HCT116 (cell line): ENCODE results near the gene ARHGAP21. TPM values are rescaled to one million over a fixed set of nuclear protein-coding genes. Genes with fewer than 3 reads are reported as not detected.

Source experiments
- ATAC-seq: fragments of 200-7000 bp; cut with Tn5 transposase; 2 replicates; pipeline ENCODE4 v1.9.1; 2020; ENCODE audit warnings: mild to moderate bottlenecking, moderate library complexity
- BruUV-seq: library from RNA; stranded (reverse); fragments of 400-500 nt; replicated peaks from 2 replicates; lab custom pipeline; 2021; lab: Mats Ljungman, UMichigan
- CTCF ChIA-PET: fragments of 300-600 bp; sonication (Branson Sonifier 250); formaldehyde crosslinking; loops from one replicate; lab custom pipeline; 2021; ENCODE audit warnings: antibody characterized with exemption; lab: Charles Lee
- POLR2A ChIA-PET: fragments of 300-600, 350-600 bp; sonication (Branson Sonifier 250); formaldehyde crosslinking; loops from one replicate; lab custom pipeline; 2021; ENCODE audit warnings: antibody characterized with exemption; lab: Charles Lee
- RAD21 ChIA-PET, 2 experiments: fragments of 300-600 bp; sonication (Branson Sonifier 250); formaldehyde crosslinking; loops; one replicate each; lab custom pipeline; 2023; ENCODE audit warnings: low total read pairs in 2 of 2; ENCODE audit not compliant: uncharacterized antibody in 2 of 2, unreplicated experiment in 2 of 2, low non-redundant PET in 1 of 2; lab: Charles Lee
- DNase-seq: peaks from one replicate; pipeline ENCODE4 v3.0.0-alpha.2; 2010; ENCODE audit warnings: low read depth, low spot score
- H2AFZ ChIP-seq: fragments of 200-600 bp; shearing (Covaris generic), sonication (generic); 2 replicates; pipeline ENCODE4 v1.6.1; 2017; ENCODE audit warnings: low read depth, mixed run types, mixed read lengths, antibody characterized with exemption, low read length; ENCODE audit not compliant: poor library complexity, severe bottlenecking
- H3K27ac ChIP-seq: 2 replicates; pipeline ENCODE4 v1.5.1; 2012; ENCODE audit warnings: low read depth, low read length
- H3K27me3 ChIP-seq: fragments of 200-600 bp; sonication (generic); 2 replicates; pipeline ENCODE4 v1.6.1; 2016; ENCODE audit warnings: mixed run types, low read length, mixed read lengths; ENCODE audit not compliant: insufficient read depth
- H3K36me3 ChIP-seq, 2 experiments: fragments of 200-500 bp in 1 of 2; fragments of 200-600 bp in 1 of 2; sonication (Bioruptor generic) in 1 of 2; sonication (generic) in 1 of 2; 2 replicates each; pipeline versions ENCODE4 v1.5.1 to v1.6.1; 2014 to 2016; ENCODE audit warnings: low read length in 2 of 2, inconsistent platforms in 1 of 2, mixed read lengths in 1 of 2, mixed run types in 1 of 2; ENCODE audit not compliant: insufficient read depth in 2 of 2, control insufficient read depth in 1 of 2
- H3K4me1 ChIP-seq, 2 experiments: fragments of 200-600 bp in 1 of 2; sonication (generic) in 1 of 2; 2 replicates each; pipeline versions ENCODE4 v1.5.1 to v1.6.1; 2012 to 2017; ENCODE audit warnings: low read length in 2 of 2, inconsistent platforms in 1 of 2, mild to moderate bottlenecking in 1 of 2, mixed read lengths in 1 of 2, mixed run types in 1 of 2, moderate library complexity in 1 of 2; ENCODE audit not compliant: insufficient read depth in 2 of 2, control insufficient read depth in 1 of 2
- H3K4me2 ChIP-seq: fragments of 200-600 bp; sonication (generic); 2 replicates; pipeline ENCODE4 v1.6.1; 2017; ENCODE audit warnings: mixed run types, low read length, mixed read lengths
- H3K4me3 ChIP-seq, 2 experiments: fragments of 200-600 bp in 1 of 2; sonication (generic) in 1 of 2; replicated peaks in 1 of 2; 2 replicates each; pipeline ENCODE4 v1.5.1; 2011 to 2016; ENCODE audit warnings: low read length in 2 of 2, control low read depth in 1 of 2, low read depth in 1 of 2, mild to moderate bottlenecking in 1 of 2, mixed read lengths in 1 of 2, mixed run types in 1 of 2
- H3K79me2 ChIP-seq: fragments of 200-600 bp; sonication (generic); 2 replicates; pipeline ENCODE4 v1.6.1; 2017; ENCODE audit warnings: mild to moderate bottlenecking, mixed run types, low read length, moderate library complexity, mixed read lengths; ENCODE audit not compliant: insufficient read depth
- H3K9ac ChIP-seq: fragments of 200-600 bp; sonication (generic); 2 replicates; pipeline ENCODE4 v1.6.1; 2016; ENCODE audit warnings: low read length, mixed read lengths
- H3K9me2 ChIP-seq: fragments of 200-600 bp; sonication (generic), shearing (Covaris generic); 2 replicates; pipeline ENCODE4 v1.6.1; 2017; ENCODE audit warnings: mixed run types, mild to moderate bottlenecking, moderate library complexity; ENCODE audit not compliant: insufficient read depth
- H3K9me3 ChIP-seq, 2 experiments: fragments of 200-500 bp in 1 of 2; fragments of 200-600 bp in 1 of 2; sonication (Bioruptor generic) in 1 of 2; sonication (generic) in 1 of 2; 2 replicates each; pipeline ENCODE4 v1.6.1; 2014 to 2017; ENCODE audit warnings: low read length in 2 of 2, mixed read lengths in 2 of 2, inconsistent platforms in 1 of 2, low read depth in 1 of 2, mild to moderate bottlenecking in 1 of 2, mixed run types in 1 of 2, moderate library complexity in 1 of 2; ENCODE audit not compliant: control insufficient read depth in 1 of 2, insufficient read depth in 1 of 2
- H4K20me1 ChIP-seq: fragments of 200-600 bp; sonication (generic), shearing (Covaris generic); 2 replicates; pipeline ENCODE4 v1.6.1; 2017; ENCODE audit warnings: mixed run types, mild to moderate bottlenecking, moderate library complexity; ENCODE audit not compliant: insufficient read depth
- ATF3 ChIP-seq: IDR thresholded peaks from 2 replicates; pipeline ENCODE4 v1.6.1; 2012
- EGR1 ChIP-seq: IDR thresholded peaks from 2 replicates; pipeline ENCODE4 v1.6.1; 2012; ENCODE audit warnings: low read depth
- EZH2 ChIP-seq: fragments of 200-600 bp; sonication (generic); IDR thresholded peaks from 2 replicates; pipeline ENCODE4 v1.6.1; 2017; ENCODE audit warnings: antibody characterized with exemption, mixed run types
- EZH2phosphoT487 ChIP-seq: fragments of 200-600 bp; IDR thresholded peaks from 2 replicates; pipeline ENCODE4 v1.6.1; 2018; ENCODE audit warnings: antibody characterized with exemption, borderline replicate concordance
- JUND ChIP-seq: IDR thresholded peaks from 2 replicates; pipeline ENCODE4 v1.6.1; 2012
- MAX ChIP-seq: IDR thresholded peaks from 2 replicates; pipeline ENCODE4 v1.6.1; 2012
- POLR2A ChIP-seq: IDR thresholded peaks from 2 replicates; pipeline ENCODE4 v1.7.0; 2011; ENCODE audit warnings: borderline replicate concordance; ENCODE audit not compliant: insufficient read depth, insufficient read length; ENCODE audit errors: extremely low read depth
- POLR2AphosphoS5 ChIP-seq: IDR thresholded peaks from 2 replicates; pipeline ENCODE4 v1.6.1; 2011; ENCODE audit warnings: mild to moderate bottlenecking, low read depth, low read length, moderate library complexity
- RAD21 ChIP-seq: IDR thresholded peaks from 2 replicates; pipeline ENCODE4 v1.6.1; 2012; ENCODE audit warnings: low read depth, mild to moderate bottlenecking
- SIN3A ChIP-seq: IDR thresholded peaks from 2 replicates; pipeline ENCODE4 v1.6.1; 2012; ENCODE audit warnings: low read depth
- SP1 ChIP-seq: IDR thresholded peaks from 2 replicates; pipeline ENCODE4 v1.6.1; 2012; ENCODE audit warnings: low read depth
- SRF ChIP-seq: IDR thresholded peaks from 2 replicates; pipeline ENCODE4 v1.6.1; 2012; ENCODE audit warnings: low read depth
- YY1 ChIP-seq: IDR thresholded peaks from 2 replicates; pipeline ENCODE4 v1.6.1; 2011; ENCODE audit warnings: low read length, low read depth, moderate library complexity, mild to moderate bottlenecking; ENCODE audit not compliant: insufficient replicate concordance; ENCODE audit errors: extremely low read depth
- ZBTB33 ChIP-seq: IDR thresholded peaks from 2 replicates; pipeline ENCODE4 v1.6.1; 2011; ENCODE audit warnings: mild to moderate bottlenecking, low read length, moderate library complexity; ENCODE audit not compliant: insufficient replicate concordance; ENCODE audit errors: extremely low read depth
- ZFX ChIP-seq: fragments of 450-650 bp; IDR thresholded peaks from 2 replicates; pipeline ENCODE4 v1.6.1; 2017
- ZNF274 ChIP-seq: fragments of 200-500 bp; sonication (Bioruptor generic); IDR thresholded peaks from 2 replicates; pipeline ENCODE4 v1.6.1; 2014; ENCODE audit warnings: mild to moderate bottlenecking, low read depth, low read length, inconsistent platforms
- intact Hi-C: fragments of 100-400 bp; cut with micrococcal nuclease; formaldehyde crosslinking; loops from 2 replicates; pipeline ENCODE4 v1.10.0; 2022
- total RNA-seq: library from RNA; stranded (reverse); gene quantifications from one replicate; pipeline ENCODE4 v1.2.1, GENCODE V29; 2021; ENCODE audit not compliant: unreplicated experiment

Gene ARHGAP21
- total RNA-seq, 1 experiment from 2014 or later: 47.7 TPM

GRCh38 chr10:24713086-24713485, 10.6 kb downstream of the ARHGAP21 start:
- Histone ChIP-seq H3K79me2 (peaks cover 92% of the 10 kb centered on the region), H3K4me2 (no peak overlapping the region), H3K4me3 (no peak overlapping the region), H2AFZ (no peak overlapping the region), H3K9me3 (no peaks in the 10 kb centered on the region), H4K20me1 (no peaks in the 10 kb centered on the region), H3K4me1 (peaks cover 11 to 13% of the 10 kb centered on the region in 2 experiments; a peak in 3 of 4 replicates), H3K9me2 (no peaks in the 10 kb centered on the region), H3K27me3 (no peaks in the 10 kb centered on the region), H3K36me3 (no peaks in the 10 kb centered on the region), H3K9ac (no peak overlapping the region), H3K27ac (no peak overlapping the region)
- no TSS peak for BruUV-seq
- TF ChIP-seq SIN3A: no peak
- DNase-seq (no peak), ATAC-seq (no peak)
- RAD21 ChIA-PET: no interaction called here
- intact Hi-C loops: no loop called here
- CTCF ChIA-PET: no interaction called here
- POLR2A ChIA-PET: no interaction called here

- DNase-seq: no peak
- H3K9ac ChIP-seq: no peak overlapping the region
- H3K79me2 ChIP-seq: peaks cover 91% of the 10 kb centered on the region
- H3K9me2 ChIP-seq: no peaks in the 10 kb centered on the region
- H3K36me3 ChIP-seq: no peaks in the 10 kb centered on the region
- no peak for TF ChIP-seq JUND
- TF ChIP-seq EZH2: no peak
- no peak for TF ChIP-seq POLR2AphosphoS5
- TF ChIP-seq SP1: no peak
- no peak for TF ChIP-seq YY1
- TF ChIP-seq ZFX: no peak
- no peak for TF ChIP-seq EGR1
- no peak for TF ChIP-seq MAX
- TF ChIP-seq SRF: no peak
- TF ChIP-seq ZNF274: no peak
- TF ChIP-seq EZH2phosphoT487: no peak
- TF ChIP-seq RAD21: no peak
- no peak for TF ChIP-seq ZBTB33
- TF ChIP-seq SIN3A: no peak
- TF ChIP-seq POLR2A: no peak
- no peak for TF ChIP-seq ATF3
- TF ChIP-seq, all 23 proteins: peak for 0
- intact Hi-C loops: no loop called here
- Histone ChIP-seq H3K27me3 (no peaks in the 10 kb centered on the region), H3K27ac (no peak overlapping the region), H4K20me1 (no peaks in the 10 kb centered on the region), H3K4me1 (peaks cover 15 to 17% of the 10 kb centered on the region in 2 experiments), H3K4me2 (no peak overlapping the region), H3K4me3 (no peak overlapping the region), H2AFZ (no peak overlapping the region), H3K9me3 (no peaks in the 10 kb centered on the region)
- RAD21 ChIA-PET: no interaction called here
- no TSS peak for BruUV-seq
- POLR2A ChIA-PET: no interaction called here
- ATAC-seq: no peak
- CTCF ChIA-PET: no interaction called here
These were observed 12.2 kb downstream of the ARHGAP21 start for GRCh38 chr10:24711465-24711864.
